ENCODE results near the gene KIAA0753.

The KIAA0753 gene

DNA sequence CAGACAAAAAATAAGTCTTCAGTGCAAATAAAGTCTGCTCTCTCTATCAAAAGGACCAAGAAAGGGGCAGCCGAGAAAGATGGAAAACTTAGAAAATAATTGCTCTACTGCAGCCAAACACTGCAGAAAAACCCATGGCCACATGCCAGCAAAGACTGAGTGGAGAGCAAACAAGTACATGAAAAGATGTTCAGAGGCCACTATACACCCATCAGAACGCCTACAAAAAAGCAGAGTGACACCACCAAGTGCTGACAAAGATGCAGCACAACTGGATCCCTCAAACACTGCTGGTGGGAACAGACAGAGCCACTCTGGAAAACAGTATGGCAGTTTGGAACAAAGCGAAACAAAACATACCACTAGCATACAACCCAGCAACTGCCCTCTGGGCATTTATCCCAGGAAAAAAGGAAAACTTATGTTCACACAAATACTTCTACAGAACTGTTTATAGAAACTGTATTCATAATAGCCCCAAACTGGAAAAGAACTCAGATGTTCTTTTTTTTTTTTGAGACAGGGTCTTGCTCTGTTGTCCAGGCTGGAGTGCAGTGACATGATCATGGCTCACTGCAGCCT is 36.7 kb downstream of the KIAA0753 start:
- Histone ChIP-seq H3K4me2 (ENCODE audit: low read length) (no peak overlapping the region), H2BK12ac (ENCODE audit: low read length) (no peak overlapping the region), H3K18ac (ENCODE audit: low read length) (no peak overlapping the region), H3K14ac (ENCODE audit: low read length) (no peak overlapping the region), H3K79me2 (ENCODE audit: control insufficient read depth, insufficient read depth, low read length, poor library complexity) (no peaks in the 10 kb centered on the region), H3K23ac (ENCODE audit: low read length) (no peak overlapping the region), H3K36me3 (ENCODE audit: control insufficient read depth in 1 of 2, insufficient read depth in 2 of 2, low read length in 2 of 2) (peaks cover 2 to 24% of the 10 kb centered on the region in 2 experiments), H2BK120ac (ENCODE audit: insufficient read depth, low read length, poor library complexity) (no peak overlapping the region), H3K9ac (ENCODE audit: low read length) (no peak overlapping the region), H3K79me1 (ENCODE audit: low read length) (no peaks in the 10 kb centered on the region), H4K8ac (ENCODE audit: low read depth, low read length) (no peak overlapping the region), H2BK5ac (ENCODE audit: low read depth, low read length, poor library complexity) (no peak overlapping the region), H3K4me1 (ENCODE audit: control insufficient read depth in 1 of 2, insufficient read depth in 2 of 2, low read length in 2 of 2) (no peaks in the 10 kb centered on the region), H2AFZ (ENCODE audit: insufficient read depth, low read length, poor library complexity) (no peak overlapping the region), H2AK5ac (ENCODE audit: low read length) (no peak overlapping the region), H4K91ac (ENCODE audit: low read depth, low read length) (no peak overlapping the region), H3K27me3 (ENCODE audit: insufficient read depth, low read length) (no peaks in the 10 kb centered on the region), H3K27ac (ENCODE audit: low read depth, low read length) (no peak overlapping the region), H3K9me3 (ENCODE audit: insufficient read depth, low read depth, low read length) (no peaks in the 10 kb centered on the region), H3K4ac (ENCODE audit: low read depth, low read length) (no peak overlapping the region), H4K12ac (ENCODE audit: low read depth, low read length) (no peak overlapping the region), H3K4me3 (ENCODE audit: low read depth, low read length) (no peak overlapping the region)
- WGBS (ENCODE audit: extremely low coverage, insufficient coverage, insufficient read length) = no CpG with 5 or more reads among the region's 3 CpGs
- no peak for DNase-seq

GRCh38 chr17:6602141-6602540 is 38.4 kb downstream of the KIAA0753 start:
- H3K4me1 ChIP-seq (ENCODE audit: control insufficient read depth in 1 of 2, insufficient read depth in 2 of 2, low read length in 2 of 2) = no peaks in the 10 kb centered on the region
- H3K27me3 ChIP-seq (ENCODE audit: insufficient read depth, low read length) = no peaks in the 10 kb centered on the region
- no peaks in the 10 kb centered on the region for H3K9me3 ChIP-seq (ENCODE audit: insufficient read depth, low read depth, low read length)
- peaks cover 2 to 17% of the 10 kb centered on the region in 2 experiments for H3K36me3 ChIP-seq (ENCODE audit: control insufficient read depth in 1 of 2, insufficient read depth in 2 of 2, low read length in 2 of 2)
- no peak overlapping the region for H3K4me2 ChIP-seq (ENCODE audit: low read length)
- no peak overlapping the region for H2BK12ac ChIP-seq (ENCODE audit: low read length)
- no CpG with 5 or more reads among the region's 2 CpGs for WGBS (ENCODE audit: extremely low coverage, insufficient coverage, insufficient read length)
- no peak overlapping the region for H2BK5ac ChIP-seq (ENCODE audit: low read depth, low read length, poor library complexity)
- no peak overlapping the region for H4K8ac ChIP-seq (ENCODE audit: low read depth, low read length)
- H3K79me2 ChIP-seq (ENCODE audit: control insufficient read depth, insufficient read depth, low read length, poor library complexity) = no peaks in the 10 kb centered on the region
- no peak overlapping the region for H4K91ac ChIP-seq (ENCODE audit: low read depth, low read length)
- H2AFZ ChIP-seq (ENCODE audit: insufficient read depth, low read length, poor library complexity) = no peak overlapping the region
- H2BK120ac ChIP-seq (ENCODE audit: insufficient read depth, low read length, poor library complexity) = no peak overlapping the region
- H3K27ac ChIP-seq (ENCODE audit: low read depth, low read length) = no peak overlapping the region
- H3K14ac ChIP-seq (ENCODE audit: low read length) = no peak overlapping the region
- H3K23ac ChIP-seq (ENCODE audit: low read length) = no peak overlapping the region
- H3K9ac ChIP-seq (ENCODE audit: low read length) = no peak overlapping the region
- no peak overlapping the region for H2AK5ac ChIP-seq (ENCODE audit: low read length)
- DNase-seq = no peak
- no peak overlapping the region for H3K18ac ChIP-seq (ENCODE audit: low read length)
- H3K4me3 ChIP-seq (ENCODE audit: low read depth, low read length) = no peak overlapping the region
- H3K79me1 ChIP-seq (ENCODE audit: low read length) = no peaks in the 10 kb centered on the region
- H4K12ac ChIP-seq (ENCODE audit: low read depth, low read length) = no peak overlapping the region
- H3K4ac ChIP-seq (ENCODE audit: low read depth, low read length) = no peak overlapping the region

DNA sequence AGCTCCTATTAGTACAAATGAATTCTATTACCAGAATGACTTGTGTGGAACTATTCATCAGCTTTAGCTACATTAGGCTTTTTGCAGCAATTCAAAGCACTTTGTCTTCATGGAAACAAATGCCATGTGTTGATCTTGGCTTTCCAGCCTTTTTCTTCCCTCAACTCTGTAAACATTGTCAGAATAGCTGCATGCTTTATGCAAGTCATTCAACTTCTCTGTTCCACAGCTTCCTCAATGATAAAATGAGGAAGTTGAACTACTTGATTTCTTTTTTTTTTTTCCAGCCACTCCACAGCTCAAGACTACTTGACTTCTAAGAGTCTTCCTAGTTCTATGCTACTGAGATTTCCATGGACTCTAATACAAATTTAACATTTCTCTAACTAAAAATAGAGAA is 41.1 kb downstream of the KIAA0753 start:
- Histone ChIP-seq H2BK120ac (ENCODE audit: insufficient read depth, low read length, poor library complexity) (no peak overlapping the region), H3K14ac (ENCODE audit: low read length) (no peak overlapping the region), H3K18ac (ENCODE audit: low read length) (no peak overlapping the region), H3K4me2 (ENCODE audit: low read length) (no peak overlapping the region), H4K91ac (ENCODE audit: low read depth, low read length) (no peak overlapping the region), H3K4ac (ENCODE audit: low read depth, low read length) (no peak overlapping the region), H3K23ac (ENCODE audit: low read length) (no peak overlapping the region), H2BK12ac (ENCODE audit: low read length) (no peak overlapping the region), H3K27me3 (ENCODE audit: insufficient read depth, low read length) (no peaks in the 10 kb centered on the region), H4K12ac (ENCODE audit: low read depth, low read length) (no peak overlapping the region), H3K4me1 (ENCODE audit: control insufficient read depth in 1 of 2, insufficient read depth in 2 of 2, low read length in 2 of 2) (no peaks in the 10 kb centered on the region), H4K8ac (ENCODE audit: low read depth, low read length) (no peak overlapping the region), H3K79me1 (ENCODE audit: low read length) (no peaks in the 10 kb centered on the region), H3K9ac (ENCODE audit: low read length) (no peak overlapping the region), H3K27ac (ENCODE audit: low read depth, low read length) (no peak overlapping the region), H3K4me3 (ENCODE audit: low read depth, low read length) (no peak overlapping the region), H2BK5ac (ENCODE audit: low read depth, low read length, poor library complexity) (no peak overlapping the region), H2AK5ac (ENCODE audit: low read length) (no peak overlapping the region), H3K36me3 (ENCODE audit: control insufficient read depth in 1 of 2, insufficient read depth in 2 of 2, low read length in 2 of 2) (peaks cover 5 to 16% of the 10 kb centered on the region in 2 experiments), H2AFZ (ENCODE audit: insufficient read depth, low read length, poor library complexity) (no peak overlapping the region), H3K9me3 (ENCODE audit: insufficient read depth, low read depth, low read length) (no peaks in the 10 kb centered on the region), H3K79me2 (ENCODE audit: control insufficient read depth, insufficient read depth, low read length, poor library complexity) (no peaks in the 10 kb centered on the region)
- DNase-seq = peak in 1 of 2 donors; percentile 5

DNA sequence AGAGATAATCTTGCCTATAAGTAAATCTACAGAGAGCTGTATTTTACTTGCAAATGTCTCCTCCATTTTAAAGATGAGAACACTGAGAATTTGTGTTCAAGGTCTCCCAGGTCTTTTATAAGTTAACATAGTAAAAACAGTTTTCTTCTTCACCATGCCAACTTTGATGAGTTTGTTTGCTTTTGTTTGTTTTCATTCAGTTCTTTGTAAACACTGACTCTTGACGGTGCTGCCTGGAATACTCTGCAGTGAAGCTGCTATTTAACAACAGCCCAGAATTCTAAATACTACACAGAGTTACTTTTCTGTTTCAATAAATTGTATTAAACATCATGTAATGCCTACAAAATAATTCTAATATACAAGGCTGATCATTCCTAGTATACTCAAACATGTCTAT is 42.8 kb downstream of the KIAA0753 start:
- no peak overlapping the region for H3K4me2 ChIP-seq (ENCODE audit: low read length)
- H3K23ac ChIP-seq (ENCODE audit: low read length) = no peak overlapping the region
- no peak overlapping the region for H3K4me3 ChIP-seq (ENCODE audit: low read depth, low read length)
- H2AK5ac ChIP-seq (ENCODE audit: low read length) = no peak overlapping the region
- no peak overlapping the region for H3K27ac ChIP-seq (ENCODE audit: low read depth, low read length)
- WGBS (ENCODE audit: extremely low coverage, insufficient coverage, insufficient read length) = no CpG with 5 or more reads among the region's 1 CpG
- H3K14ac ChIP-seq (ENCODE audit: low read length) = no peak overlapping the region
- no peak overlapping the region for H3K4ac ChIP-seq (ENCODE audit: low read depth, low read length)
- H2AFZ ChIP-seq (ENCODE audit: insufficient read depth, low read length, poor library complexity) = no peak overlapping the region
- DNase-seq = no peak
- H3K9ac ChIP-seq (ENCODE audit: low read length) = no peak overlapping the region
- peaks cover 10 to 21% of the 10 kb centered on the region in 2 experiments for H3K36me3 ChIP-seq (ENCODE audit: control insufficient read depth in 1 of 2, insufficient read depth in 2 of 2, low read length in 2 of 2)
- no peaks in the 10 kb centered on the region for H3K9me3 ChIP-seq (ENCODE audit: insufficient read depth, low read depth, low read length)
- H2BK12ac ChIP-seq (ENCODE audit: low read length) = no peak overlapping the region
- no peaks in the 10 kb centered on the region for H3K79me1 ChIP-seq (ENCODE audit: low read length)
- H4K12ac ChIP-seq (ENCODE audit: low read depth, low read length) = no peak overlapping the region
- no peak overlapping the region for H4K8ac ChIP-seq (ENCODE audit: low read depth, low read length)
- H3K27me3 ChIP-seq (ENCODE audit: insufficient read depth, low read length) = no peaks in the 10 kb centered on the region
- H4K91ac ChIP-seq (ENCODE audit: low read depth, low read length) = no peak overlapping the region
- no peak overlapping the region for H2BK120ac ChIP-seq (ENCODE audit: insufficient read depth, low read length, poor library complexity)
- no peaks in the 10 kb centered on the region for H3K79me2 ChIP-seq (ENCODE audit: control insufficient read depth, insufficient read depth, low read length, poor library complexity)
- H2BK5ac ChIP-seq (ENCODE audit: low read depth, low read length, poor library complexity) = no peak overlapping the region
- H3K4me1 ChIP-seq (ENCODE audit: control insufficient read depth in 1 of 2, insufficient read depth in 2 of 2, low read length in 2 of 2) = no peaks in the 10 kb centered on the region
- no peak overlapping the region for H3K18ac ChIP-seq (ENCODE audit: low read length)
